Activated CD8-positive, alpha-beta T cell treated with anti-CD3 and anti-CD28 coated beads for 36 hours (primary cell): ENCODE measurements around the gene STAM. TPM values are rescaled to one million over a fixed set of nuclear protein-coding genes. Genes with fewer than 3 reads are reported as not detected.

Experiments
- ATAC-seq: fragments of 200-7000 bp; cut with Tn5 transposase; one replicate; pipeline ENCODE4 v1.10.0; 2021; ENCODE audit warnings: mild to moderate bottlenecking, moderate library complexity
- CTCF ChIA-PET: fragments of 350-600 bp; sonication (Branson Sonifier 250); formaldehyde crosslinking; loops from one replicate; lab custom pipeline; 2021; ENCODE audit warnings: antibody characterized with exemption; lab: Charles Lee
- POLR2A ChIA-PET: fragments of 350-600 bp; sonication (Branson Sonifier 250); formaldehyde crosslinking; loops from one replicate; lab custom pipeline; 2021; ENCODE audit warnings: antibody characterized with exemption; lab: Charles Lee
- DNase-seq: peaks from one replicate; pipeline ENCODE4 v3.0.0-alpha.2; 2020
- H3K27ac Mint-ChIP-seq: one replicate; pipeline ENCODE4 v1.8.0; 2021; ENCODE audit warnings: mild to moderate bottlenecking, mixed read lengths
- H3K27me3 Mint-ChIP-seq: one replicate; pipeline ENCODE4 v1.8.0; 2021; ENCODE audit warnings: mixed read lengths
- H3K36me3 Mint-ChIP-seq: one replicate; pipeline ENCODE4 v1.8.0; 2021; ENCODE audit warnings: low read depth, mixed read lengths
- H3K4me1 Mint-ChIP-seq: one replicate; pipeline ENCODE4 v1.8.0; 2021; ENCODE audit warnings: low read depth, mixed read lengths
- H3K4me3 Mint-ChIP-seq: one replicate; pipeline ENCODE4 v1.8.0; 2021; ENCODE audit warnings: mild to moderate bottlenecking, moderate library complexity, mixed read lengths
- H3K9me3 Mint-ChIP-seq: one replicate; pipeline ENCODE4 v1.8.0; 2021; ENCODE audit warnings: mixed read lengths
- CTCF ChIP-seq: fragments of 200-600 bp; IDR thresholded peaks from one replicate; pipeline ENCODE4 v1.8.0; 2022; ENCODE audit warnings: antibody characterized with exemption, mild to moderate bottlenecking
- intact Hi-C: fragments of 100-400 bp; cut with micrococcal nuclease; formaldehyde crosslinking; loops from one replicate; pipeline ENCODE4 v1.10.0; 2022
- total RNA-seq, 2 experiments: library from RNA; stranded (reverse); gene quantifications; one replicate each; pipeline ENCODE4 v1.2.3, GENCODE V29; 2021

The STAM gene
- total RNA-seq, 2 experiments from 2014 or later, result 21.6 to 24.5 TPM

GRCh38 chr10:17660921-17661320 lies 17.0 kb downstream of the STAM start:
- peaks cover 63% of the 10 kb centered on the region for H3K4me1 Mint-ChIP-seq
- H3K4me3 Mint-ChIP-seq, result no peak overlapping the region
- peaks cover 58% of the 10 kb centered on the region for H3K36me3 Mint-ChIP-seq

DNA sequence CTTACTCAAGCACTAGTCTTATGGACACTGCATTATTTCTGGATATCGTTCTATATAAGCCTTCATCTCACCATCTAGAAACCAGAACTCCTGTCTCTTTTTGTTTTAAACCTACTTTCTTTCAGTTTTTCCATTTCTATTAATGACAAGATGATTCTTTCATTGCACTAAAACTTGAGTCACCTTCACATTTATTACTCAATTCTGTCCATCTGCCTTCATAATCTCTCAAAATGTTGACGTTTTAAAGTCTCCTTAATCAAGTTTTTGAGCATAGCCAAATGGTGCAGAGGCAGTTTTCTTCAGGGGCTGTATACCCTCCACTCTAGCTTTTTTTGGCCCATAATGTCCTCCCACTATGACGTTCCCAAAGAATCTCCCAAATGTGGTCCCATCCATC lies 17.6 kb downstream of the STAM start:
- ATAC-seq, result no peak
- no peak overlapping the region for H3K4me3 Mint-ChIP-seq
- H3K36me3 Mint-ChIP-seq, result peaks cover 56% of the 10 kb centered on the region
- ChIA-PET POLR2A (interaction anchor here (2.3 kb wide), 1 partner anchor 17 kb away, joined by 15 read pairs; the partner anchor contains the start of gene STAM), CTCF (interaction anchor here (0.9 kb wide), 1 partner anchor 17 kb away, joined by 3 read pairs; the partner anchor contains the start of gene STAM)
- peaks cover 13% of the 10 kb centered on the region for H3K9me3 Mint-ChIP-seq
- DNase-seq, result no peak
- intact Hi-C loops, result no loop called here
- H3K27ac Mint-ChIP-seq, result peak overlapping the region; percentile 40
- TF ChIP-seq CTCF, result no peak
- no peaks in the 10 kb centered on the region for H3K27me3 Mint-ChIP-seq
- peaks cover 60% of the 10 kb centered on the region for H3K4me1 Mint-ChIP-seq

More at GRCh38 chr10:17660921-17661320, 17.0 kb downstream of the STAM start:
- ATAC-seq (no peak), DNase-seq (no peak)
- intact Hi-C loops, result no loop called here
- Mint-ChIP-seq H3K9me3 (peaks cover 14% of the 10 kb centered on the region), H3K27ac (no peak overlapping the region), H3K27me3 (no peaks in the 10 kb centered on the region)
- TF ChIP-seq CTCF, result no peak
- POLR2A ChIA-PET, result no interaction called here
- CTCF ChIA-PET, result no interaction called here

- Mint-ChIP-seq H3K27ac (peak overlapping the region; percentile 2), H3K9me3 (peaks cover 7% of the 10 kb centered on the region), H3K4me1 (peaks cover 54% of the 10 kb centered on the region), H3K27me3 (no peaks in the 10 kb centered on the region), H3K36me3 (peaks cover 53% of the 10 kb centered on the region), H3K4me3 (peak overlapping the region; percentile 46)
- intact Hi-C loops, result no loop called here
- ChIA-PET POLR2A (interaction anchor here (2.3 kb wide), 1 partner anchor 18 kb away, joined by 15 read pairs; the partner anchor contains the start of gene STAM), CTCF (interaction anchor here (0.9 to 1.0 kb wide), 2 partner anchors 14 to 18 kb away, joined by 3 read pairs; partner anchors contain the start of gene STAM)
- DNase-seq, result no peak
- ATAC-seq, result peak; percentile 24
- TF ChIP-seq CTCF, result no peak
Measured at GRCh38 chr10:17662193-17663138, 18.5 kb downstream of the STAM start.

DNA sequence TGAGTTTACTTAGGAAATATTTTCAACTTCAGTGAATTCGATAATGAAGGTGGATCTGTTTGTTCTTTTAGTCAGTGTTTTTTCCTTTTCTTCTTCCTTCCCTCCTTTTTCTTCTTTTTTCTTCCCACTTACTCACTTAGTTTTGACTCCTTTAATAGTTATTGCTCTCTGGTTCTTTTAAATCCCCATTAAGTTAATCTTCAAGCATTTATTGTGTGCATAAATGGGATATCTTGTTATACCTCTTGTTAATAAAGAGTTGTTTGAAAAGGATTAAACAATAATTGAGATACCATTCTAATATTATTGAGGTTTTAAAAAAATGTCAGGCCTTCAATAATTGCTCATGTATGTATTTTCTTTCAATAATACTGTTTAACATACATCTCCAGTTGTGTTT lies 19.5 kb downstream of the STAM start:
- intact Hi-C loops, result no loop called here
- Mint-ChIP-seq H3K27me3 (no peaks in the 10 kb centered on the region), H3K9me3 (peaks cover 4% of the 10 kb centered on the region), H3K27ac (peak overlapping the region; percentile 54), H3K4me3 (no peak overlapping the region), H3K36me3 (peaks cover 52% of the 10 kb centered on the region), H3K4me1 (peaks cover 54% of the 10 kb centered on the region)
- DNase-seq, result no peak
- ChIA-PET CTCF (no interaction called here), POLR2A (interaction anchor here (2.3 kb wide), 1 partner anchor 19 kb away, joined by 15 read pairs; the partner anchor contains the start of gene STAM)
- TF ChIP-seq CTCF, result no peak
- ATAC-seq, result no peak

- ChIA-PET POLR2A (no interaction called here), CTCF (no interaction called here)
- TF ChIP-seq CTCF, result no peak
- no peak overlapping the region for H3K27ac Mint-ChIP-seq
- ATAC-seq, result no peak
- H3K27me3 Mint-ChIP-seq, result no peaks in the 10 kb centered on the region
- H3K36me3 Mint-ChIP-seq, result peaks cover 46% of the 10 kb centered on the region
- intact Hi-C loops, result no loop called here
- H3K9me3 Mint-ChIP-seq, result no peaks in the 10 kb centered on the region
- H3K4me3 Mint-ChIP-seq, result no peak overlapping the region
- DNase-seq, result no peak
- H3K4me1 Mint-ChIP-seq, result peaks cover 65% of the 10 kb centered on the region
Measured at GRCh38 chr10:17665747-17666146, 21.8 kb downstream of the STAM start.
